ENCODE measurements around the gene HSD11B1.

The HSD11B1 gene

DNA sequence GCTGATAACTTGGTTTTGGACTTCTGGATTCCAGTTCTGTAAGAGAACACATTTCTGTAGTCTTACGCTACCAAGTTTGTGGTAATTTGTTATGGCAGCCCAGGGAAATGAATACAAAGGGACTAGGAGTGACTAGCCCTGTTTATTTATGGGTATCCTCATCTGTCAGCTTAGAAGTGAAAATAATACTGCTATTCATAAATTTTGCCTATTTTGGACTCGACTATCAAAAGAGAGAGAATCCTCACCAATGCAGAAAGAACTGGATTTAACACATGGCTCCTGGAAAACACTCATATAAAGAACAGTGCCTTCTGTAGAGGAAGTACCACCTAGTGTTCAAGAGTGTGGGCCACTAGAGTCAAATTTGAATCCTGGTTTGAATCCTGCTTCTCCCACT, 22.6 kb downstream of the HSD11B1 start:
- DNase-seq: no peak

DNA sequence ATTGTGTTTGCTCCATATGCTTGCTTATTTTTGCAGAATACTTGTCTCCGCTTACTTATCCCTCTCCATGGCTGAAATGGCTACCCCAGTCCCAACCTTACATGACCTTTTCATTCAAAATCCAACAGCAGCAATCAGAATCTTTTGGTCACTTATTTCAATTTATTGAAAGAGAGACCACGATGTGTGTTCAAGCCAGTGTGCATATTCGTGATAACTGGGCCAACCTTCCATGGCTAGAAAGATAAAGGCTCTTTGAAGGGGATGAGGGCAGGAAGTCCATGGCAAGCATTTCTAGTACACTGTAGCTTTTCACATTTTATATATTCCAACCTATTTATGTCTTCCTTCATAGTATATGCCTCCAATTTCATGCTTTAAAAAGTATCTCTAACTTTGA, 23.1 kb downstream of the HSD11B1 start:
- no peak for DNase-seq

DNA sequence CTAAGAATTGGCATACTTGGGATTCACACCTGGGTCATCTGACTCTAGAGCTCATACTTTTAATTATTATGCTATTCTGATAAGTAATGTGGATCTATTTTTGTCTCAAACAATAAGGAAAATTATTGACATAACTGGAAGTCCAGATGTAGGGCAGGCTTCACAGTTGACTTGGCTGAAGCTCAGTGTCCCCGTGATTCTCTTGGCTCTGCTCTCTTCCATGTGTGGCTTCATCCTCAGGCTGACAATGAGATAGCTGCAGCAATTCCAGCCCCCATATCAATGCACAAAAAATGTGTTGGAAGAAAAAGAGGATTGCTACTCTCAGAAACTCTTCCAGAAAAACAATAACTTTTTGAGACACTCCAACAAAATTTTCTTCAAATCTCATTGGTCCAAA, 23.8 kb downstream of the HSD11B1 start:
- peak in 35 of 56 donors; percentile 7 to 67 (median 28) for DNase-seq

DNA sequence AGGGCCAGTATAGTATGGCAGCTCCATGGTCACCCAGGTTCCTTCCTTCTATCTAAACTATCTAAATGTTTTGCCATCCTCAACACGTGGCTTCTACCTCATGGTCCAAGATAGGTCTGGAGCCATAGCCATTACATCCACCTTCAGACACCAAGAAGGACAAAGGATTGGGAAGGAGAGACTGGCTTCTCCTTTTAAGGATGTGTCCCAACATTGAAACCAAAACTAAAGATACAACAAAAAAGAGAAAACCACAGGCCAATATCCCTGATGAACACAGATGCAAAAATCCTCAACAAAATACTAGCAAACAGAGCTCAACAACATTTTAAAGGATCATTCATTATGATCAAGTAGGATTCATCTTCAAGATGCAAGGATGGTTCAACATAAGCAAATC, 24.8 kb downstream of the HSD11B1 start:
- no peak for DNase-seq

DNA sequence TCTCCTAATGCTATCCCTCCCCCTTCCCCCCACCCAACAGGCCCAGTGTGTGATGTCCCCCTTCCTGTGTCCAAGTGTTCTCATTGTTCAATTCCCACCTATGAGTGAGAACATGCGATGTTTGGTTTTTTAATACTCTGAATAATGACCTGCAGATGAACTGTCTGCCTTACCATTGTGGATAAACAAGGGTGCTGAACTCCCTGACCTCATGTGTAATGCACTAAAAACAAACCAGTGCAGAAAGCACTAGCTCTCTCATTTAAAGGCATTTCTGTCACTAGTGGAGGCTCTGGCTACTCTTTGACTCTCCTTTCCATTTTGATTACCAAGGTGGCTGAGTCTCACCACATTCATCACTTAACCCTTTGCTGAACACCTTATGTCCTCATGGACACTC, 28.1 kb downstream of the HSD11B1 start:
- DNase-seq: no peak

DNA sequence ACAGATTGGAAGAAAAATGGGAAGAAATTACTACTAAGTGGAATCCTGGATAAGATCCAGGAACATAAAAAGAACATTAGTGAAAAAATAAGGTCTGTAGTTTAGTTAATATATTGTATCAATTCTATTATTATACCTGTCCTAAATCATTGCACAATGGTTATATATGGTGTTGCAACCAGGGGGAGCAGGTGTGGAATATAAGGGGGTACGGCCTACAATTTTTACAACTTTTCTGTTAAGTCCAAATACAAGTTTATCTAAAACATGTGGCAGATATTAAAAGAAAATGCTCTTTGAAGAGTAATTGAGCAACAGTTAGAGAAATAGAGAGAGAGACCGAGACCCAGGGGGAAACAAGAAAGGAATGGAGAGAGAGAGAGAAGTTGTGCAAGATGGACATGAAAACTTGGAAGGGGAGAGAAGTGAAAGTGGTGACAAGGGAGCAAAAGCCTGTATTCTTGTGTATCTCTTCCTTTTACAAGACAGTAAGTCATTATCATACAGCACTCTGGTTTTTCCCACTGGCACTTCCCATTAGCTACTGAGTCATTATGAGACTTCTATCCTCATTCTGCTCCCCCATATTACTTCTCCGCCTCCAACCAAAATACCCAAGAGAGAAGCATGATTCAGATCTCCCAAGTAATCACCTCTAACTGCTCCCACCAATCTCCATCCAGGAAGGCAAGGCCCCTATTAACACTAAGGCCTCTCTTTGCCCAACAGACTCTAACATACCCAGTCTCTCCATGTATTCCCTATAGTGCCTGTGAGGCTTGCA, 29.0 kb downstream of the HSD11B1 start:
- DNase-seq: no peak

DNA sequence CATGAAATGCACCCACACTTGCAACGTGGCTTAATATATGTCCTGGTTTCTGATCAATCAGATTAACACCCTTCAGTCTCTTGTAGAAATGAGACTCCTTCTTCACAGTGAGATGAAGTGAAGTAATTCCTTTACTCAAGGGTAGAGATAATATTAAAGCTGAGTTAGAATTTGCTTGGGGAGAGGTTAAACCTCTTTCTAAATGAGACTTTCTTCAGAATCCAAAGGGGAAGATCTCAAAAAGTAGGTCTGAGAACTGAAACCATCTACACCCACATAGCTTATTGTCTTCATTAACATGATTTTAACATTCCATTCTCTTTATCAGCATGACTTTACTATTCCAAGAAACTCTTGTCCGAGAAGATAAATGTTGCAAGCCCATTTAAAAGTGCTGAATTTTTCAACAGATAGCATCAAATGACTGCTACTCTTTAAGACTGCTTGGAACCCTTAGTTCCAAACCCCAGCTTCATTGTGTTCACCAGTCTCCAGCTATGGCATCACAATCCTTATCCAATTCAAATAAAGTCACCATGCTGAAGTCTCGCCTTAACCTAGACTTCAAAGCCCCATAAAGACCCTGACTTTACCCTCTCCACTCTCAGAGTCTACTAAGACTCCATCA, 32.0 kb downstream of the HSD11B1 start:
- no peak for DNase-seq

DNA sequence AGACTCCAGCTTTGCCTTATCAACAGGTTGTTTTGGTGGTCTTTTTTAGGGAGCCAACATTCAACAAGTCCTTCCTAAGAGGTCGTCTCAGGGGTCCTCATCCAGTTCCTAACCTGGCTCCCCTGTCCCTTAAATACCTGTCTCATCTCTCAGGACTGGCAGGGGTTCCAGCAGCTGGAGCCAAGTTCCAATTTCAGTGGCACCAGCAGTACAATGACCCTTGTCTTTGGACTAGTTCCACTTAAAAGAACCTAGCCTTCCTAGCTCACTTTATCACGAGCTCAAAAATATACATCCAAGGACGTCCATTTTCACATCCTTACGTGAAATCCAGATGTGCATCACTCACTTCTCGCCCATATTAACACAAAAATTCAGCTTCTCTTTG, 32.5 kb downstream of the HSD11B1 start:
- DNase-seq: no peak

DNA sequence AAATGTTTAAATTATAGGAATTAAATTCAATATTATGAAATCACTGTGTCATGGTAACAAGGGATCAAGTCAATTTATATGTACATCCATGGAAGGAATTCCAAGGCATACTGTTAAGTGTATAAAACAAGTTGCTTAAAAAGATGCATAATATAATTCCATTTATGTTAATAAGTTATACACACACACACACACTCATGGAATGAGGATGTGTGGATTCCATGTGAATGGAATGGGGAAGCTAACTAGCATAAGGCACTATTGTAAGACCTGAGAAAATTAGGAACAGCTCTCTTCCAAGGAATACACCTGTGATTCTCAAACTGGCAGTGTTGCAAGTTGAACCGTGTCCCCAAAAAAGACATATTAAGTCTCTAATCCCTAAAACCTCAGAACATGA, 33.6 kb downstream of the HSD11B1 start:
- no peak for DNase-seq

DNA sequence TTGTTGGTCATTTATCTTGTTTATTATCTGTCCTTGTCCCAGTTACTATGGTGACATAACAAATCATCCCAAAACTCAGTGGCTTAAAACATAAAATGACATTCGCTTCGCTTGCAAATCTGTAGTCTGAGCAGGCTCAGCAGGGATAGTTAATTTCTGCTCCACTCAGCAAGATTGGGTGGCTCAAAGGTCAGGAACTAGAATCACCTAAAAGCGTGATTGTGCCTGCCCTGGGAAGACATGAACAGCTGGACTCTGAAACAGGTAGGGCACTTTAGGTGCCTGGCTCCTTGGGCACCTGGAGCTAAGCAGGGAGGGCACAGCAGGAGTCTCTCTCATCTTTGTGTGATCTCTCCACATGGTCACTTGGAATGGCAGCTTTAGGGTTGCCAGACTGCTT, 36.5 kb downstream of the HSD11B1 start:
- DNase-seq: no peak

DNA sequence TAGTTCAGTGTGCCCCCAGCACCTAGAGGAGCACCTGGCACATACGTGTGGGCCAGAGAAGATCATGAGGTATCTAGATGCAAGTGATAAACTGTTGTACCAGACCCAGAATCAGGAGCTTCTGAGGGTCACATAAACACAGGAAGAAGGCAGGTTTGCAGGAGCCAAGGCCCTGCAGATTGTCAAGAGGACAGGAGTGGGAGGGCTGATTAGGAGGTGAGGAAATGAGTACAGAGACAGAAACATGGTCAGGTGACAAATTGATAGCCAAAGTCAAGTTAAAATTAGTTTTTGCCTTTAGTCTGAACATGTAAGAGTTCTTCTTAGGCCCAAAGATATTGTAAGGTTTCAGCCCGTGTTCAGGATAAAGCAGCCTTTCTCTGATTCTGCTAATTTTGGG, 37.2 kb downstream of the HSD11B1 start:
- no peak for DNase-seq

DNA sequence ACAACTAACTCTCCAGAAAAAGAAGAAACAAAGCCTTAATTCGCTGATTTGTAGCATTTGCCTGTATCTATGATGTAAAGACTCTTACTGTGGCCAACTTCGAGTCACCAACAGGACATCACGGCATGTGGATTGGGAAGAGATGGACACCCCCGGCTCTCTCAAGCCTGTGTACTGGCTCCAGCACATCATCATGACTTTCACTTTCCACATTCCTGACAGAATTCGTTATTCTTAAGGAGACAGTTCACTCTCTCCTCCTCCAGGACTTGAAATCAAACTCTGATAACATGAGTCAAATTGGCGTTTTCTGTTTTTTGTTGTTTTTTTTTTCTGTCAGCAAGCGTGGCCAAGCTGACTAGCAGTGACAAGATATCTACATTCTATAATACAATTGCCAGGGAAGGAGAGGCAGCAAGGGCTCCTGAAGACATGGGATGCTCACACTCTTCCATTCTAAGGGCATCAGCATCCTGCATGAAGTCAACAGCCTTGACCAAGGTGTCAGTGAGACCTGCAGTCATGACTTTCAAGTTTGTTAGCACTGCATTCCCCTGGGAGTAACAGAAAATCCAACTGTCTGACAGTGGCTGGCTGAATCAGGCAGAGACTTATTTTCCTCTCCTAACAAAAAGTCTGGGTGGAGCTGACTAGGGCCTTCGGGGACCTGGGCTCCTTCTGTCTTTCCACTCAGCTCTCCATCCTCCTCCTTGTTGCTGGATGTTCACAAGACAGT, 37.9 kb downstream of the HSD11B1 start:
- no peak for DNase-seq

DNA sequence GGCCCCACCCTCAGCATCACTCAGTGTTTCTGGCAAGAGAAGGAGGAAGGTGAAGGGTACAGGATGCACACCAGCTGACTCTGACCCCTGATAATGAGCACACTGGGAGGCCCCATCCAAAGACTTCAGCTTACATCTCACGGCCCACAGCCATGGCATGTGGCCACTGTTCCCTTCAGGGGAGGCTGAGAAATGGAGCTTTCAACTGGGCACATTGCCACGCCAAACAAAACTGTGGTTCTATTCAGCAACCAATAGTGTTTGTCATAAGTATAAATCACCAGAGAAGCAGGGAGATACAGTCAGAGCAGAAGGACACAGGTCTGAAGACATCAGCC, 38.5 kb downstream of the HSD11B1 start:
- peak in 13 of 56 donors; percentile 3 to 58 (median 15) for DNase-seq

DNA sequence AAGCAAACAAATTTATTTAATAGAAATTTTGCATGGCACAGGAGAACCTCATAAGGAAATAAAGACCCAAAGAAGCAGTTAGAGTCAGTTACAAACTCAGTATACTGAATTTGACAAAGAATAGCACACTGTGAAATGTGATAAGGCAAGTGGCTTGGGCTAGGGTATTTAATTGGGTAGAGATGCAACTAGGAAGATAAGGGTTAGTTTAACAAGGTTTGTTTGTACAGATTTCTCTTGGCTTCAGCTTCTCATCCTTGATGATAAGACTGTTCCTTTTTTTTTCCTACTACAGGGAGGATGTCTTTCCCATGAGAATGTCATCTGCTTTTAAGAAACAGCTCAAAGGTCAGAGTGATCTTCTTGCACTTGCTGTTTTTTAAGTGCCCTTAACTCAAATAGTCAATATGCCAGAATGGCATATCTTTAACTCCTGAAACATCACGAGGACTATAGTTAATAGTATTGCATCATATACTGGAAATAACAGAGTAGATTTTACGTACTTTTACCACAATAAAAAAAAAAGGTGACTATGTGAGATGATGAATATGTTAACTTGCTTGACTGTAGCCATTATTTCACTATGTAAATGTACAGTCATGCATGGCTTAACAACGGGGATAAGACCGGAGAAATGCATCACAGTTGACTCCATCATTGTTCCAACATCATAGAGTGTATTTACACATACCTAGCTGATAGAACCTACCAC, 42.0 kb downstream of the HSD11B1 start:
- DNase-seq: no peak

DNA sequence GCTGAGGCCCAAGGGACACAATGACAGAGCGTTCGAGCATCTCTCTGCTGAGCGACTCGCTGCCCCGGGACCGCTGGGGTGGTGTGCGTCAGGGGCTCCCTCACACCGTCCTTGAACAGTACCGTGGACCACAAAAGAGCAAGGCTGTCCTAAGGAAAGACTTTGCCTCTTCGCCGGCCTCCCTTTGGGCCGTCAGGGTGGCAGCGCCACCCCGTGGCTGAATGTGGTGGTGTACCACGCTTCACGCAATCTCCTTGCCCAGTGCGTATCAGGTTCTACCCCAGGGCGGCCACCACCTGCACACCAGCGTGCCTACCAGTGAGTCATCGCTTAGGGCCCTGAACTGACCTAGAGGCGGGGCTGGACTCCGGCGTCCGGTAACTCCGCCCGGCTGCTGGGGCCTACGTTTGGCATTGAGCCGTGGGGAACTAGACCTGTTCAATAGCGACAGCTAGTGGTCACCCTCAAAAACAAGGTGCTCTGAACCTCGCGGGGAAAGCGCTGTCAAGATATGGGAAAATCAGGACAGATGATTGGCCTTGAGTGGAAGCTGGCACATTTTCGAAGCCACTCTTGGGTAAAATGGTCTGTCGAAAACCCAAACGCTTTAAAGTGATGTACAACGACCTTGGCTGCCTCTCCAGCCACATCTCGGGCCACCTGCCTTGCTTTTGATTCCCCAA, 43.1 kb downstream of the HSD11B1 start:
- peak in 54 of 56 donors; percentile 29 to 92 (median 72) for DNase-seq

DNA sequence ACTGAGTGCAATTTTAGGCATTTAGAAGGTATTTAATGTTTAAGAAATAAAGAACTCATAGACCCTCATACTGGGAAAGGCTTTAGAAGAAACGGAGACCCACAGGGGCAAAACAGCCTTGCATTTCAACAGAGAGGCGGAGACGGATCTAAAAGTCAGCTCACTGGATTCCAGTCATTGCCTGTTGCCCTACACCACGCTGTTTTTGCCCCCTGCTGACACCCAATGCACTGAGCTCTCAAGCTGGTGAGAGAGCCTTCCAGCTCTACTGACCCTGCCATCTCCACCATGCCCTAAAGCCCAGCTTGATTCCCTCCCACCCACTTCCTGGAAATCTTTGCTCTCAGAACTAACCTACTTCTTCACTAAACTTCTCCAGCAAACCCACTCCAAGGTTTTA, 44.0 kb downstream of the HSD11B1 start:
- no peak for DNase-seq

DNA sequence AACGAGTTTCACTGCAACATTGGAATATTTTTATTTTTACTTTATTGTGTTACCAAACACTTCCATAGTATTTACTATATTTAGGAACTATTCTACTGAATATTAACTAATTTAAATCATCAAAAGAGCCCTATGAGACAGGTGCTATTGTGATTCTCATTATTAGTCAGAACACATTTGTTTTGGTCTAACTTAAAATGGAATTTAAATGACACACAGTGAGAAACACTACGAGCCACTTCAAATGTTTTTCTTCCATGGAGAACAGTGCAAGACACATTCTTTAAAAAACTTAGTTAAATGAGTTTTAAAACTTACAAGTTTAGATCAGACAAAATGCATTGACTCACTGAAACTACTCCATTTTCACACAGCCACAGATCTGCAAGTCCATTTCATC, 44.6 kb downstream of the HSD11B1 start:
- no peak for DNase-seq

DNA sequence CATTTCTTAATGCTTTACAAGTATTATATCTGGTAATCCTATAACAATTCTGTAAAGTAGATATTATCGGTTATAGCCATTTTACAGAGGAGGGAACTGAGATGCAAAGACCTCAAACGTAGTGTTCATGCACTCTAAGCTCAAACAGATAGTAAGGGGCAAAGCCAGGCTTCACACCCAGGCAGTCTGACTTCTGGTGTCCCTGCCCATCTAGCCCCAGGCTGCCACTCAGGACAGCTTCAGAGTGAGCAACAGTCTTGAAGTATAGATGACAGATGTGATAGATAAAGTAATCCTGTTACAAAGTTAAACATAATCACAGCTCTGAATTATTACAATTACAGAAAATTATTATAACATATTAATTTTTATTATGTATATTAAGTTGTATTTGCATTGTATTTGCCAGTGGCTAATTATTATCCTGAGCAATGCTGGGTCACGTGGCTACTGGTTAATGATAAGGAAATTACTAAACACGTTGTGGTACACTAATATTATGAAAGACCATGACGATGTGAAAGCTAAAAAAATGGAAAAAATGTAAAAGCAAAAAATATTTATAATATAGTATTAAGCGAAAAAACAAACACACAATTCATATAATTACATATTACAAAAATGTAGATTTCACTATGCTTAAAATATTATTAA, 45.2 kb downstream of the HSD11B1 start:
- no peak for DNase-seq

DNA sequence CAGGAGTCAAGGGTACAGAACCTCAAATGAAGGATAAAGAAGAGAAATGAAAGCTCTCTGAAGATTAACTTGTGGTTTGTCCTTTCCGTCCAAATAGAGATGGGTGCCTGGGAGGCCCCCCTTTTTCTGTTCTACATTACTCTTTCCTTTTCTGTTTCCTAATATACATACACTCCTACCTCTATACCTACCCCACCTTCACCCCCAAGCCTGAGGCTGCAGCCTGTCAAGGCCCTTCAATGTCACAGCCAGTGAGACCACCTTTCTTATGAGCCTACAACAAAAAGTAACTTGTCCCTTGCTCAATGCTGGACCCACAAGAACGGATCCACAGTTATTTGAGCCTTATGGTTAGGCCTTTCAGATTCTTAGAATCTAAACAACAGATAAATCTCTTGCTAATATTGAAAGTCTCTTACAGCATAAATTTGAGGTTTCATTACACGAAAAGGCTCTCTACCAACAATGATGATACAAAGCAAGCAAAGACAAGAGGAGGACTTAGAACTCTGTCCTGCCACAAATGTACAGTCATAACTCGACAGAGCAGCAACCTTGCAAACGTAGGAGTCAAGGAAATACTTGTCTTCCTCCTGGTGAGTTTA, 47.1 kb downstream of the HSD11B1 start:
- DNase-seq: no peak

DNA sequence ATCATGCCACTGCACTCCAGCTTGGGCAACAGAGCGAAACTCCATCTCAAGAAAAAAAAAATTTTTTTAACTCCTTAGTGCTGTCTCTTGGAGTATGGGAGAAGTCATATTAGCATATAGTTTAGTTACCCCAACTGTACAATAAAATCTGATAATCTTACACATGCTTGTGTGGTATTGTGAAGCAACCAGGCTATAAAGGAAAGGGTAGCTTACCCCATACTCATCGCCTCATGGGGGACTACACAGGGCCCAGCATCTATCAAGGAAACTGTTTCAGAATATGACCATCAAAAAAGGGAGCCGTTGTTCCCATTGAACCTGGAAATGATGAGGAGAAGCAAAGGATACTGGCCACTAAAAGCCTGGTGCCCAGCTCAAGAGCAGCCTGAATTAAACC, 48.2 kb downstream of the HSD11B1 start:
- no peak for DNase-seq
